Measurements from ENCODE around the gene BCKDHA.

GRCh38 chr19:41372501-41372900 is 25.1 kb upstream of the BCKDHA start:
- TF ChIP-seq POLR2AphosphoS5 (IDR thresholded peaks at IDR 0.05; ENCODE audit: low read depth, low read length) (no peak), POLR2A (IDR thresholded peaks at IDR 0.05; ENCODE audit: low read depth, low read length) (no peak), TAF1 (IDR thresholded peaks at IDR 0.05; ENCODE audit: borderline replicate concordance, low read depth, low read length) (no peak)

All from GM12892 (cell line).